HL-60 (cell line): ENCODE data around the gene CLCC1.

Source experiments
- TF ChIP-seq, protein P1 (sequence below): IDR thresholded peaks from one replicate; pipeline ENCODE4 v1.5.1; 2011; ENCODE audit warnings: low read length, control low read depth, inconsistent platforms; ENCODE audit not compliant: insufficient read depth
- TF ChIP-seq, protein P2 (sequence below): IDR thresholded peaks from 2 replicates; pipeline ENCODE4 v1.6.1; 2012; ENCODE audit warnings: low read depth; ENCODE audit not compliant: insufficient replicate concordance

DNA sequence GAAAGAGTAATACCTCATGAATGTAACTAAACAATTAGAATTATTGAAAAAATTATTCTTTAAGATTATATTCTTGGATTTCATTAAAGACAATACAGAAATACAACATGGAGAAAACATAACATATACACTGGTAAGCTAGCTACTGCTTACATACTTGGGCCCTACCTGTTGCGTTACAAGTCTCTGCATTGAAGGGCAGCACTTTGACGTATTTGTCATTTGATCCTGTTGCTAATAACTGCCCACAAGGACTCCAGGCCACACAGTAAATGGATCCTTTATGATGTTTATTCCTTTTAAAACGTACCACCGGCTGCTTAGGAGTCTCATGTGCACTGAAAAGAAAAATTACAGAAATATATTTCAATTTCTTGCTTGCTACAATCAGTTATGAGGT is 19.8 kb upstream of the CLCC1 start:
- TF ChIP-seq, protein P1, sequence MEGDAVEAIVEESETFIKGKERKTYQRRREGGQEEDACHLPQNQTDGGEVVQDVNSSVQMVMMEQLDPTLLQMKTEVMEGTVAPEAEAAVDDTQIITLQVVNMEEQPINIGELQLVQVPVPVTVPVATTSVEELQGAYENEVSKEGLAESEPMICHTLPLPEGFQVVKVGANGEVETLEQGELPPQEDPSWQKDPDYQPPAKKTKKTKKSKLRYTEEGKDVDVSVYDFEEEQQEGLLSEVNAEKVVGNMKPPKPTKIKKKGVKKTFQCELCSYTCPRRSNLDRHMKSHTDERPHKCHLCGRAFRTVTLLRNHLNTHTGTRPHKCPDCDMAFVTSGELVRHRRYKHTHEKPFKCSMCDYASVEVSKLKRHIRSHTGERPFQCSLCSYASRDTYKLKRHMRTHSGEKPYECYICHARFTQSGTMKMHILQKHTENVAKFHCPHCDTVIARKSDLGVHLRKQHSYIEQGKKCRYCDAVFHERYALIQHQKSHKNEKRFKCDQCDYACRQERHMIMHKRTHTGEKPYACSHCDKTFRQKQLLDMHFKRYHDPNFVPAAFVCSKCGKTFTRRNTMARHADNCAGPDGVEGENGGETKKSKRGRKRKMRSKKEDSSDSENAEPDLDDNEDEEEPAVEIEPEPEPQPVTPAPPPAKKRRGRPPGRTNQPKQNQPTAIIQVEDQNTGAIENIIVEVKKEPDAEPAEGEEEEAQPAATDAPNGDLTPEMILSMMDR: no peak
- TF ChIP-seq, protein P2, sequence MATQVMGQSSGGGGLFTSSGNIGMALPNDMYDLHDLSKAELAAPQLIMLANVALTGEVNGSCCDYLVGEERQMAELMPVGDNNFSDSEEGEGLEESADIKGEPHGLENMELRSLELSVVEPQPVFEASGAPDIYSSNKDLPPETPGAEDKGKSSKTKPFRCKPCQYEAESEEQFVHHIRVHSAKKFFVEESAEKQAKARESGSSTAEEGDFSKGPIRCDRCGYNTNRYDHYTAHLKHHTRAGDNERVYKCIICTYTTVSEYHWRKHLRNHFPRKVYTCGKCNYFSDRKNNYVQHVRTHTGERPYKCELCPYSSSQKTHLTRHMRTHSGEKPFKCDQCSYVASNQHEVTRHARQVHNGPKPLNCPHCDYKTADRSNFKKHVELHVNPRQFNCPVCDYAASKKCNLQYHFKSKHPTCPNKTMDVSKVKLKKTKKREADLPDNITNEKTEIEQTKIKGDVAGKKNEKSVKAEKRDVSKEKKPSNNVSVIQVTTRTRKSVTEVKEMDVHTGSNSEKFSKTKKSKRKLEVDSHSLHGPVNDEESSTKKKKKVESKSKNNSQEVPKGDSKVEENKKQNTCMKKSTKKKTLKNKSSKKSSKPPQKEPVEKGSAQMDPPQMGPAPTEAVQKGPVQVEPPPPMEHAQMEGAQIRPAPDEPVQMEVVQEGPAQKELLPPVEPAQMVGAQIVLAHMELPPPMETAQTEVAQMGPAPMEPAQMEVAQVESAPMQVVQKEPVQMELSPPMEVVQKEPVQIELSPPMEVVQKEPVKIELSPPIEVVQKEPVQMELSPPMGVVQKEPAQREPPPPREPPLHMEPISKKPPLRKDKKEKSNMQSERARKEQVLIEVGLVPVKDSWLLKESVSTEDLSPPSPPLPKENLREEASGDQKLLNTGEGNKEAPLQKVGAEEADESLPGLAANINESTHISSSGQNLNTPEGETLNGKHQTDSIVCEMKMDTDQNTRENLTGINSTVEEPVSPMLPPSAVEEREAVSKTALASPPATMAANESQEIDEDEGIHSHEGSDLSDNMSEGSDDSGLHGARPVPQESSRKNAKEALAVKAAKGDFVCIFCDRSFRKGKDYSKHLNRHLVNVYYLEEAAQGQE: no peak
